Smooth muscle cell (in vitro differentiated cells): Measurements from ENCODE around the gene ST3GAL6. TPM values are rescaled to one million over a fixed set of nuclear protein-coding genes. Genes with fewer than 3 reads are reported as not detected.

Experiments used
- DNase-seq: peaks from one replicate; lab custom pipeline; 2025; ENCODE audit not compliant: unreplicated experiment; lab: John Stamatoyannopoulos, UW
- H2AFZ ChIP-seq: fragments of 200-600 bp; sonication (generic); 2 replicates; pipeline ENCODE4 v1.6.0; 2016; ENCODE audit warnings: antibody characterized with exemption, low read depth, mild to moderate bottlenecking
- H3F3A ChIP-seq: fragments of 200-600 bp; sonication (generic); 2 replicates; pipeline ENCODE4 v1.6.0; 2017; ENCODE audit warnings: antibody characterized with exemption, low read depth
- H3K27ac ChIP-seq: fragments of 200-600 bp; sonication (generic); 2 replicates; pipeline ENCODE4 v1.5.1; 2016; ENCODE audit warnings: low read depth, mild to moderate bottlenecking
- H3K27me3 ChIP-seq: fragments of 200-600 bp; sonication (generic); 2 replicates; pipeline ENCODE4 v1.6.1; 2016; ENCODE audit warnings: low read depth, mild to moderate bottlenecking
- H3K36me3 ChIP-seq: fragments of 200-600 bp; sonication (generic); 2 replicates; pipeline ENCODE4 v1.5.1; 2016; ENCODE audit warnings: low read depth
- H3K4me1 ChIP-seq: fragments of 200-600 bp; sonication (generic); 2 replicates; pipeline ENCODE4 v1.5.1; 2016; ENCODE audit warnings: low read depth
- H3K4me2 ChIP-seq: fragments of 200-600 bp; sonication (generic); 2 replicates; pipeline ENCODE4 v1.6.0; 2016; ENCODE audit warnings: mild to moderate bottlenecking
- H3K4me3 ChIP-seq: fragments of 200-600 bp; sonication (generic); 2 replicates; pipeline ENCODE4 v1.5.1; 2016; ENCODE audit warnings: mild to moderate bottlenecking
- H3K79me2 ChIP-seq: fragments of 200-600 bp; sonication (generic); 2 replicates; pipeline ENCODE4 v1.6.0; 2016; ENCODE audit warnings: low read depth, mild to moderate bottlenecking
- H3K9ac ChIP-seq: fragments of 200-600 bp; sonication (generic); 2 replicates; pipeline ENCODE4 v1.6.0; 2016; ENCODE audit warnings: low read depth
- H3K9me3 ChIP-seq: fragments of 200-600 bp; sonication (generic); replicated peaks from 2 replicates; pipeline ENCODE4 v1.5.1; 2016; ENCODE audit warnings: low read depth
- H4K20me1 ChIP-seq: fragments of 200-600 bp; sonication (generic); 2 replicates; pipeline ENCODE4 v1.6.0; 2016; ENCODE audit warnings: low read depth
- CTCF ChIP-seq: fragments of 200-600 bp; sonication (generic); IDR thresholded peaks from 2 replicates; pipeline ENCODE4 v1.5.1; 2017; ENCODE audit warnings: borderline replicate concordance, mild to moderate bottlenecking, antibody characterized with exemption; ENCODE audit not compliant: insufficient read depth, poor library complexity, severe bottlenecking
- WGBS: methylation state at CpG from one replicate; pipeline ENCODE4 v1.1.7; 2016; ENCODE audit warnings: low lambda C conversion rate; 5-methylcytosine and 5-hydroxymethylcytosine counted together
- polyA plus RNA-seq: library from polyadenylated mRNA; unstranded; fragments of >200 nt; fragmentation: Nextera tagmentation; extraction: Ambion mirVana; gene quantifications from 2 replicates; pipeline ENCODE4 v1.2.1, GENCODE V29; 2016
- total RNA-seq: library from RNA; depleted of rRNA; stranded (reverse); fragments of >200 nt; gene quantifications from 2 replicates; pipeline ENCODE4 v1.2.3, GENCODE V29; 2014

The ST3GAL6 gene
- total and polyA plus RNA-seq, 2 experiments from 2014 or later, result 19.4 to 40.7 TPM

- H4K20me1 ChIP-seq, result peaks cover 3% of the 10 kb centered on the region
- DNase-seq, result no peak
- H3K36me3 ChIP-seq, result no peaks in the 10 kb centered on the region
- peak overlapping the region; percentile 88 for H3K4me3 ChIP-seq
- no peak overlapping the region for H3K9ac ChIP-seq
- H3K4me2 ChIP-seq, result peak overlapping the region; percentile 98
- H3K4me1 ChIP-seq, result peaks cover 24% of the 10 kb centered on the region
- H3K27ac ChIP-seq, result peak overlapping the region; percentile 83
- H3K27me3 ChIP-seq, result no peaks in the 10 kb centered on the region
- TF ChIP-seq CTCF, result no peak
- H3K79me2 ChIP-seq, result peaks cover 79% of the 10 kb centered on the region
- H3K9me3 ChIP-seq, result no peaks in the 10 kb centered on the region
- H2AFZ ChIP-seq, result no peak overlapping the region
- WGBS, result 18% methylated on average over 4 of the region's 4 CpGs
- H3F3A ChIP-seq, result peaks cover 9% of the 10 kb centered on the region
Measured at GRCh38 chr3:98734735-98735134, 28.4 kb upstream of the ST3GAL6 start.

- H3F3A ChIP-seq, result peaks cover 9% of the 10 kb centered on the region
- WGBS, result 93% methylated on average over 2 of the region's 2 CpGs
- peaks cover 25% of the 10 kb centered on the region for H3K4me1 ChIP-seq
- H3K27me3 ChIP-seq, result no peaks in the 10 kb centered on the region
- H2AFZ ChIP-seq, result no peak overlapping the region
- H3K9ac ChIP-seq, result no peak overlapping the region
- H3K36me3 ChIP-seq, result no peaks in the 10 kb centered on the region
- no peaks in the 10 kb centered on the region for H3K9me3 ChIP-seq
- H3K27ac ChIP-seq, result peak overlapping the region; percentile 60
- no peak for TF ChIP-seq CTCF
- peaks cover 3% of the 10 kb centered on the region for H4K20me1 ChIP-seq
- no peak for DNase-seq
- peak overlapping the region; percentile 98 for H3K4me2 ChIP-seq
- peak overlapping the region; percentile 88 for H3K4me3 ChIP-seq
- H3K79me2 ChIP-seq, result peaks cover 84% of the 10 kb centered on the region
Measured at GRCh38 chr3:98735296-98735695, 27.8 kb upstream of the ST3GAL6 start.

GRCh38 chr3:98735761-98736269, 27.3 kb upstream of the ST3GAL6 start:
- H3K4me1 ChIP-seq, result peaks cover 25% of the 10 kb centered on the region
- no peaks in the 10 kb centered on the region for H3K27me3 ChIP-seq
- H2AFZ ChIP-seq, result no peak overlapping the region
- no peaks in the 10 kb centered on the region for H3K9me3 ChIP-seq
- peaks cover 87% of the 10 kb centered on the region for H3K79me2 ChIP-seq
- H4K20me1 ChIP-seq, result peaks cover 3% of the 10 kb centered on the region
- H3K9ac ChIP-seq, result no peak overlapping the region
- peak overlapping the region; percentile 98 for H3K4me2 ChIP-seq
- H3K36me3 ChIP-seq, result no peaks in the 10 kb centered on the region
- peak overlapping the region; percentile 60 for H3K27ac ChIP-seq
- peaks cover 9% of the 10 kb centered on the region for H3F3A ChIP-seq
- TF ChIP-seq CTCF, result no peak
- no peak for DNase-seq
- peak overlapping the region; percentile 88 for H3K4me3 ChIP-seq
- 26% methylated on average over 1 of the region's 1 CpG for WGBS

- DNase-seq, result no peak
- Histone ChIP-seq H3K4me1 (peaks cover 34% of the 10 kb centered on the region), H4K20me1 (peaks cover 3% of the 10 kb centered on the region), H3K9me3 (no peaks in the 10 kb centered on the region), H3K36me3 (no peaks in the 10 kb centered on the region), H2AFZ (no peak overlapping the region), H3K27me3 (no peaks in the 10 kb centered on the region), H3K79me2 (peaks cover 88% of the 10 kb centered on the region), H3F3A (peaks cover 9% of the 10 kb centered on the region), H3K4me3 (no peak overlapping the region), H3K9ac (no peak overlapping the region), H3K27ac (peak overlapping the region; percentile 11), H3K4me2 (peak overlapping the region; percentile 19)
- TF ChIP-seq CTCF, result no peak
- 98% methylated on average over 5 of the region's 5 CpGs for WGBS
Measured at GRCh38 chr3:98737301-98737700, 25.8 kb upstream of the ST3GAL6 start.
